SK-N-SH treated with all-trans-retinoic acid at 6 μM for 48 hours (cell line): ENCODE measurements around the gene TBCEL.

Experiments used
- ATAC-seq: fragments of 200-7000 bp; cut with Tn5 transposase; 3 replicates; pipeline ENCODE4 v1.9.1; 2020; ENCODE audit warnings: mild to moderate bottlenecking, moderate library complexity
- ARNTL ChIP-seq: fragments of 450-650 bp; formaldehyde crosslinking; IDR thresholded peaks from 2 replicates; pipeline ENCODE4 v1.5.0; 2020; ENCODE audit warnings: low read depth, mild to moderate bottlenecking, moderate library complexity, borderline replicate concordance
- CREB5 ChIP-seq: fragments of 250-450 bp; sonication (Bioruptor Pico); IDR thresholded peaks from 2 replicates; pipeline ENCODE4 v1.5.1; 2020; ENCODE audit warnings: low read depth, mild to moderate bottlenecking, moderate library complexity
- CSDC2 ChIP-seq: fragments of 250-450 bp; sonication (Bioruptor Pico); IDR thresholded peaks from 2 replicates; pipeline ENCODE4 v1.5.0; 2020; ENCODE audit warnings: mild to moderate bottlenecking, moderate library complexity
- CSRNP3 ChIP-seq: fragments of 250-450 bp; sonication (Bioruptor Pico); IDR thresholded peaks from 2 replicates; pipeline ENCODE4 v1.5.1; 2021; ENCODE audit warnings: mild to moderate bottlenecking, moderate library complexity
- ESRRG ChIP-seq: fragments of 250-450 bp; sonication (Bioruptor Pico); IDR thresholded peaks from 2 replicates; pipeline ENCODE4 v1.6.1; 2021; ENCODE audit warnings: mild to moderate bottlenecking
- GLIS3 ChIP-seq: fragments of 250-450 bp; sonication (Bioruptor Pico); IDR thresholded peaks from 2 replicates; pipeline ENCODE4 v1.5.0; 2020; ENCODE audit warnings: mild to moderate bottlenecking, moderate library complexity
- ISL1 ChIP-seq: fragments of 250-450 bp; sonication (Bioruptor Pico); IDR thresholded peaks from 2 replicates; pipeline ENCODE4 v2.1.2; 2022; ENCODE audit warnings: mild to moderate bottlenecking, moderate library complexity
- OSR1 ChIP-seq: fragments of 250-450 bp; sonication (Bioruptor Pico); IDR thresholded peaks from 2 replicates; pipeline ENCODE4 v1.8.0; 2022; ENCODE audit warnings: moderate library complexity, mild to moderate bottlenecking, inconsistent platforms
- PPARA ChIP-seq: fragments of 250-450 bp; sonication (Bioruptor Pico); IDR thresholded peaks from 2 replicates; pipeline ENCODE4 v1.5.0; 2020; ENCODE audit warnings: mild to moderate bottlenecking, borderline replicate concordance
- RARB ChIP-seq: fragments of 250-450 bp; sonication (Bioruptor Pico); IDR thresholded peaks from 2 replicates; pipeline ENCODE4 v1.8.0; 2021; ENCODE audit warnings: mild to moderate bottlenecking, moderate library complexity
- SNAI2 ChIP-seq: fragments of 250-450 bp; sonication (Bioruptor Pico); IDR thresholded peaks from 2 replicates; pipeline ENCODE4 v1.5.0; 2020; ENCODE audit warnings: mild to moderate bottlenecking, moderate library complexity
- TCF4 ChIP-seq: fragments of 250-450 bp; sonication (Bioruptor Pico); IDR thresholded peaks from 2 replicates; pipeline ENCODE4 v1.8.0; 2021; ENCODE audit warnings: mild to moderate bottlenecking, moderate library complexity, borderline replicate concordance
- TOX ChIP-seq: fragments of 250-450 bp; sonication (Bioruptor Pico); IDR thresholded peaks from 2 replicates; pipeline ENCODE4 v1.8.0; 2021; ENCODE audit warnings: mild to moderate bottlenecking, moderate library complexity, borderline replicate concordance
- ZC3H10 ChIP-seq: fragments of 250-450 bp; sonication (Bioruptor Pico); IDR thresholded peaks from 2 replicates; pipeline ENCODE4 v1.5.1; 2021; ENCODE audit warnings: mild to moderate bottlenecking, moderate library complexity
- ZFP30 ChIP-seq: fragments of 450-650 bp; formaldehyde crosslinking; IDR thresholded peaks from 2 replicates; pipeline ENCODE4 v1.5.0; 2022; ENCODE audit warnings: mild to moderate bottlenecking, moderate library complexity
- ZNF565 ChIP-seq: fragments of 450-650 bp; formaldehyde crosslinking; conservative IDR thresholded peaks from 2 replicates; pipeline ENCODE4 v1.5.0; 2020; ENCODE audit warnings: low read depth, mild to moderate bottlenecking, moderate library complexity
- TF ChIP-seq, protein P1 (sequence below): fragments of 250-450 bp; sonication (Bioruptor Pico); IDR thresholded peaks from 2 replicates; pipeline ENCODE4 v1.5.0; 2020; ENCODE audit warnings: mild to moderate bottlenecking, moderate library complexity
- TF ChIP-seq, protein P2 (sequence below): fragments of 250-450 bp; sonication (Bioruptor Pico); IDR thresholded peaks from 2 replicates; pipeline ENCODE4 v1.8.0; 2020; ENCODE audit warnings: mild to moderate bottlenecking, moderate library complexity, borderline replicate concordance
- TF ChIP-seq, protein P3 (sequence below): fragments of 250-450 bp; sonication (Bioruptor Pico); IDR thresholded peaks from 2 replicates; pipeline ENCODE4 v1.8.0; 2021; ENCODE audit warnings: low read depth, mild to moderate bottlenecking, moderate library complexity, borderline replicate concordance

Gene TBCEL

GRCh38 chr11:121035780-121036179 lies 11.9 kb downstream of the TBCEL start (continued):
- TF ChIP-seq, protein P1, sequence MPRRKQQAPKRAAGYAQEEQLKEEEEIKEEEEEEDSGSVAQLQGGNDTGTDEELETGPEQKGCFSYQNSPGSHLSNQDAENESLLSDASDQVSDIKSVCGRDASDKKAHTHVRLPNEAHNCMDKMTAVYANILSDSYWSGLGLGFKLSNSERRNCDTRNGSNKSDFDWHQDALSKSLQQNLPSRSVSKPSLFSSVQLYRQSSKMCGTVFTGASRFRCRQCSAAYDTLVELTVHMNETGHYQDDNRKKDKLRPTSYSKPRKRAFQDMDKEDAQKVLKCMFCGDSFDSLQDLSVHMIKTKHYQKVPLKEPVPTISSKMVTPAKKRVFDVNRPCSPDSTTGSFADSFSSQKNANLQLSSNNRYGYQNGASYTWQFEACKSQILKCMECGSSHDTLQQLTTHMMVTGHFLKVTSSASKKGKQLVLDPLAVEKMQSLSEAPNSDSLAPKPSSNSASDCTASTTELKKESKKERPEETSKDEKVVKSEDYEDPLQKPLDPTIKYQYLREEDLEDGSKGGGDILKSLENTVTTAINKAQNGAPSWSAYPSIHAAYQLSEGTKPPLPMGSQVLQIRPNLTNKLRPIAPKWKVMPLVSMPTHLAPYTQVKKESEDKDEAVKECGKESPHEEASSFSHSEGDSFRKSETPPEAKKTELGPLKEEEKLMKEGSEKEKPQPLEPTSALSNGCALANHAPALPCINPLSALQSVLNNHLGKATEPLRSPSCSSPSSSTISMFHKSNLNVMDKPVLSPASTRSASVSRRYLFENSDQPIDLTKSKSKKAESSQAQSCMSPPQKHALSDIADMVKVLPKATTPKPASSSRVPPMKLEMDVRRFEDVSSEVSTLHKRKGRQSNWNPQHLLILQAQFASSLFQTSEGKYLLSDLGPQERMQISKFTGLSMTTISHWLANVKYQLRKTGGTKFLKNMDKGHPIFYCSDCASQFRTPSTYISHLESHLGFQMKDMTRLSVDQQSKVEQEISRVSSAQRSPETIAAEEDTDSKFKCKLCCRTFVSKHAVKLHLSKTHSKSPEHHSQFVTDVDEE (CRISPR knock-in tag) = no peak
- no peak for TF ChIP-seq RARB (CRISPR knock-in tag)
- no peak for TF ChIP-seq PPARA (CRISPR knock-in tag)

DNA sequence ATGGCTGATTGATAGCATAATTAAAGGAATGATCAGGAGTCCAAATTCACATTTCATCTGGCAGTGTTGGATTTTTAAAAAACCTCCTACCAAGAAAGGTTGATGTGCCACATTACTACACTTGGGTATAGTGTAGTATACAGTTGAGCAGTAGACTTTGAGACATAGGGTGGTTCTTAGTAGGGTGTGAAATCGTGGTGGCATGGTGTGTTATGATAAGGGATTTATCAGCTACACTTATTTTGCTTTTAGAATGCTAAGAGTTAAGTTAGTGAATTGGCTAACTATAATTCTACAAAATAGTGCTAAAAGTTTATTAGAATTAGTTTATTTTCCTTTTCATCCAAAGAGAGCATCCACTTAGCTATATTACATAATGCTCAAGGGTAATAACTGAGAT lies 13.1 kb downstream of the TBCEL start:
- no peak for ATAC-seq
- TF ChIP-seq GLIS3 (no peak), ZNF565 (CRISPR knock-in tag) (no peak), CREB5 (CRISPR knock-in tag) (no peak), ZC3H10 (CRISPR knock-in tag) (no peak), OSR1 (CRISPR knock-in tag) (no peak), RARB (CRISPR knock-in tag) (no peak), TOX (CRISPR knock-in tag) (no peak), SNAI2 (CRISPR knock-in tag) (no peak), ARNTL (CRISPR knock-in tag) (no peak), ZFP30 (CRISPR knock-in tag) (no peak), PPARA (CRISPR knock-in tag) (no peak)
- TF ChIP-seq, protein P2, sequence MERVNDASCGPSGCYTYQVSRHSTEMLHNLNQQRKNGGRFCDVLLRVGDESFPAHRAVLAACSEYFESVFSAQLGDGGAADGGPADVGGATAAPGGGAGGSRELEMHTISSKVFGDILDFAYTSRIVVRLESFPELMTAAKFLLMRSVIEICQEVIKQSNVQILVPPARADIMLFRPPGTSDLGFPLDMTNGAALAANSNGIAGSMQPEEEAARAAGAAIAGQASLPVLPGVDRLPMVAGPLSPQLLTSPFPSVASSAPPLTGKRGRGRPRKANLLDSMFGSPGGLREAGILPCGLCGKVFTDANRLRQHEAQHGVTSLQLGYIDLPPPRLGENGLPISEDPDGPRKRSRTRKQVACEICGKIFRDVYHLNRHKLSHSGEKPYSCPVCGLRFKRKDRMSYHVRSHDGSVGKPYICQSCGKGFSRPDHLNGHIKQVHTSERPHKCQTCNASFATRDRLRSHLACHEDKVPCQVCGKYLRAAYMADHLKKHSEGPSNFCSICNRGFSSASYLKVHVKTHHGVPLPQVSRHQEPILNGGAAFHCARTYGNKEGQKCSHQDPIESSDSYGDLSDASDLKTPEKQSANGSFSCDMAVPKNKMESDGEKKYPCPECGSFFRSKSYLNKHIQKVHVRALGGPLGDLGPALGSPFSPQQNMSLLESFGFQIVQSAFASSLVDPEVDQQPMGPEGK = no peak
- TF ChIP-seq, protein P3, sequence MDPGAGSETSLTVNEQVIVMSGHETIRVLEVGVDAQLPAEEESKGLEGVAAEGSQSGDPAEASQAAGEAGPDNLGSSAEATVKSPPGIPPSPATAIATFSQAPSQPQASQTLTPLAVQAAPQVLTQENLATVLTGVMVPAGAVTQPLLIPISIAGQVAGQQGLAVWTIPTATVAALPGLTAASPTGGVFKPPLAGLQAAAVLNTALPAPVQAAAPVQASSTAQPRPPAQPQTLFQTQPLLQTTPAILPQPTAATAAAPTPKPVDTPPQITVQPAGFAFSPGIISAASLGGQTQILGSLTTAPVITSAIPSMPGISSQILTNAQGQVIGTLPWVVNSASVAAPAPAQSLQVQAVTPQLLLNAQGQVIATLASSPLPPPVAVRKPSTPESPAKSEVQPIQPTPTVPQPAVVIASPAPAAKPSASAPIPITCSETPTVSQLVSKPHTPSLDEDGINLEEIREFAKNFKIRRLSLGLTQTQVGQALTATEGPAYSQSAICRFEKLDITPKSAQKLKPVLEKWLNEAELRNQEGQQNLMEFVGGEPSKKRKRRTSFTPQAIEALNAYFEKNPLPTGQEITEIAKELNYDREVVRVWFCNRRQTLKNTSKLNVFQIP = no peak

DNA sequence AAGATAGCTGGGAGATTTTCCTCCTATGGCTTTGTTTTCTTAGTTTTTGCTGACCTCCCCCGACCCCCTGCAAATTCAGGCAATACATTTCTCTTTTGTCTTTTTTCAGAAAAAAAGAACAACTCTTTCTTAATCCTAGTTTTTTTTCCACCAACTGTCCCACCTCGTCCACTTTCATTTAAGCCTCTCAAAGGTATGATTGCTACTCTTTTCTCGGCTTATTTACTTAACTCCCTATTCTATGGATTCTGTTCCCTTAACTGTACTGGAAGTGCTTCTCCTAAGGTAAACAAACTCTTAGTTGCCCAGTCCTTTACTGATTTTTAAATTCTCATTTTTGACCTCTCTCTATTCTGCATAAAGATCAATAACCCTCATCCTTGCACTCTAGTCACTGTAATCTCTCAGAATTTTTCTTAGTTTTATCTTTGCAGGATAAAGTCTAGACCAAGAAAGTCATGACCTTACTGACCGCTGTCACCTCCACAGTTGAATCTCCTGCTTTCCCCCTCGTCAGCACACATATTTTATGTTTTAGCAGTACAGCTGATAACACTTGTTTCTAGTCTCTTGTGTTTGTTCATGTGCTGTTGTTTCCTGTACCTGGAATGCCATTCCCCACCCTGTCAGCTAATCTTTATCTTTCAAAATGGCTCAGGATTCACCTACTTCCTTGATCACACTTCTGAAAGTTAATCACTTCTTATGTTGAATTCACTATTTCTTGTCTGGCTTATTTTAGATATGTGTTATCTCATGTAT lies 14.9 kb downstream of the TBCEL start:
- ATAC-seq = no peak
- no peak for TF ChIP-seq TOX (CRISPR knock-in tag)
- TF ChIP-seq ZFP30 (CRISPR knock-in tag) = no peak
- TF ChIP-seq, protein P2 = no peak
- no peak for TF ChIP-seq CSRNP3 (CRISPR knock-in tag)
- TF ChIP-seq ARNTL (CRISPR knock-in tag) = no peak
- no peak for TF ChIP-seq ESRRG (CRISPR knock-in tag)
- TF ChIP-seq, protein P3 = no peak
- TF ChIP-seq, protein P1 (CRISPR knock-in tag) = no peak
- no peak for TF ChIP-seq GLIS3
- TF ChIP-seq CSDC2 (CRISPR knock-in tag) = no peak
- TF ChIP-seq ZC3H10 (CRISPR knock-in tag) = no peak
- TF ChIP-seq SNAI2 (CRISPR knock-in tag) = no peak
- TF ChIP-seq OSR1 (CRISPR knock-in tag) = no peak
- TF ChIP-seq RARB (CRISPR knock-in tag) = no peak
- TF ChIP-seq ISL1 = no peak
- no peak for TF ChIP-seq TCF4 (CRISPR knock-in tag)
